Measurements from ENCODE around the gene FCRLA. TPM values are rescaled to one million over a fixed set of nuclear protein-coding genes. Genes with fewer than 3 reads are reported as not detected.
A peak's percentile ranks its signal among the peaks of the same experiment; 100 is the strongest.
"Not testable (repeated sequence)": the region's sequence is repeated elsewhere in the genome, so short reads cannot be mapped to it uniquely, and the experiment has no call there.

FCRLA gene
- total RNA-seq, 4 donors from 2014 or later = not detected

DNA sequence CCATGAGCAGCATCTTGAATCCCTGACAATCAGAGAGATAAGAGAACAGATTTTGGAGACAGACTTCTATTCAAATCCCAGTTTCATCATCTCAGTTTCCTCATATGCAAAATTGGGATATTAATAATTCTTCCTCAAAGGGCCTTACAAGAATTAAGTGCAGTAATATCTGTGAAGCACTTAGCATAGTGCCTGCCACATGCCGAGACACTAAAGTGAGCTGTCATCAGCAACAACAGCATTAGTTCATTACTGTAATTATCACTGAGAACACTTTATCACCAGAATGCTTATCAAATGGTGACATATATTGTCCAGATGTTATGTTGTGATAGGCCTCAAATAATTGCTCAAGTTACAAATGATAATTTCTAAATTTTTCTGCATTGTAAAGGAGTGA lies 13.4 kb downstream of the FCRLA start:
- ATAC-seq = no peak
- Histone ChIP-seq H3K27ac (no peak overlapping the region), H3K4me3 (no peak overlapping the region), H3K9me3 (no peaks in the 10 kb centered on the region), H3K4me1 (peaks cover 0 to 4% (median under 1%) of the 10 kb centered on the region in 3 donors), H3K27me3 (peaks cover 56% of the 10 kb centered on the region), H3K36me3 (no peaks in the 10 kb centered on the region)
- 60 to 100% methylated on average over 1 of the region's 1 CpG for WGBS, 2 donors (ENCODE audit: low coverage in 1 of 2)
- TF ChIP-seq, protein P1, sequence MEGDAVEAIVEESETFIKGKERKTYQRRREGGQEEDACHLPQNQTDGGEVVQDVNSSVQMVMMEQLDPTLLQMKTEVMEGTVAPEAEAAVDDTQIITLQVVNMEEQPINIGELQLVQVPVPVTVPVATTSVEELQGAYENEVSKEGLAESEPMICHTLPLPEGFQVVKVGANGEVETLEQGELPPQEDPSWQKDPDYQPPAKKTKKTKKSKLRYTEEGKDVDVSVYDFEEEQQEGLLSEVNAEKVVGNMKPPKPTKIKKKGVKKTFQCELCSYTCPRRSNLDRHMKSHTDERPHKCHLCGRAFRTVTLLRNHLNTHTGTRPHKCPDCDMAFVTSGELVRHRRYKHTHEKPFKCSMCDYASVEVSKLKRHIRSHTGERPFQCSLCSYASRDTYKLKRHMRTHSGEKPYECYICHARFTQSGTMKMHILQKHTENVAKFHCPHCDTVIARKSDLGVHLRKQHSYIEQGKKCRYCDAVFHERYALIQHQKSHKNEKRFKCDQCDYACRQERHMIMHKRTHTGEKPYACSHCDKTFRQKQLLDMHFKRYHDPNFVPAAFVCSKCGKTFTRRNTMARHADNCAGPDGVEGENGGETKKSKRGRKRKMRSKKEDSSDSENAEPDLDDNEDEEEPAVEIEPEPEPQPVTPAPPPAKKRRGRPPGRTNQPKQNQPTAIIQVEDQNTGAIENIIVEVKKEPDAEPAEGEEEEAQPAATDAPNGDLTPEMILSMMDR (IDR thresholded peaks at IDR 0.05) = no peak
- no peak for TF ChIP-seq POLR2A (IDR thresholded peaks at IDR 0.05)
- no peak for TF ChIP-seq EP300 (IDR thresholded peaks at IDR 0.05)
- TF ChIP-seq POLR2AphosphoS5 (IDR thresholded peaks at IDR 0.05) = no peak

- Histone ChIP-seq H3K27ac (no peak within 1 kb of the TSS), H3K4me3 (no peak within 1 kb of the TSS), H3K27me3 (peaks cover 48% of the 10 kb centered on the region), H3K9me3 (no peaks in the 10 kb centered on the region), H3K4me1 (peaks cover 0 to 11% (median 4%) of the 10 kb centered on the region in 3 donors), H3K36me3 (no peaks in the 10 kb centered on the region)
- no peak for ATAC-seq
- TF ChIP-seq EP300 (IDR thresholded peaks at IDR 0.05) = no peak
- no peak for TF ChIP-seq POLR2AphosphoS5 (IDR thresholded peaks at IDR 0.05)
- TF ChIP-seq, protein P1 (IDR thresholded peaks at IDR 0.05) = no peak
- TF ChIP-seq POLR2A (IDR thresholded peaks at IDR 0.05) = no peak
- WGBS, 2 donors (ENCODE audit: low coverage in 1 of 2) = 45 to 47% methylated on average over 3 of the region's 4 CpGs
These were observed 14.1 kb downstream of the FCRLA start, which contains the start of gene FCRLB for GRCh38 chr1:161720956-161721737. Gene FCRLB (plus strand): TSS chr1:161721544. CDS start chr1:161722673, 1,129 bp downstream.

- Histone ChIP-seq H3K27ac (no peak overlapping the region), H3K4me1 (peaks cover 0 to 14% (median 4%) of the 10 kb centered on the region in 3 donors), H3K36me3 (no peaks in the 10 kb centered on the region), H3K4me3 (no peak overlapping the region), H3K27me3 (peaks cover 46% of the 10 kb centered on the region), H3K9me3 (no peaks in the 10 kb centered on the region)
- WGBS, 2 donors (ENCODE audit: low coverage in 1 of 2) = 42 to 49% methylated on average over 6 to 8 of the region's 8 CpGs
- no peak for ATAC-seq
- TF ChIP-seq, protein P1 (IDR thresholded peaks at IDR 0.05) = no peak
- TF ChIP-seq POLR2A (IDR thresholded peaks at IDR 0.05) (no peak), EP300 (IDR thresholded peaks at IDR 0.05) (no peak), POLR2AphosphoS5 (IDR thresholded peaks at IDR 0.05) (no peak)
These were observed 14.8 kb downstream of the FCRLA start for GRCh38 chr1:161721738-161722343.

DNA sequence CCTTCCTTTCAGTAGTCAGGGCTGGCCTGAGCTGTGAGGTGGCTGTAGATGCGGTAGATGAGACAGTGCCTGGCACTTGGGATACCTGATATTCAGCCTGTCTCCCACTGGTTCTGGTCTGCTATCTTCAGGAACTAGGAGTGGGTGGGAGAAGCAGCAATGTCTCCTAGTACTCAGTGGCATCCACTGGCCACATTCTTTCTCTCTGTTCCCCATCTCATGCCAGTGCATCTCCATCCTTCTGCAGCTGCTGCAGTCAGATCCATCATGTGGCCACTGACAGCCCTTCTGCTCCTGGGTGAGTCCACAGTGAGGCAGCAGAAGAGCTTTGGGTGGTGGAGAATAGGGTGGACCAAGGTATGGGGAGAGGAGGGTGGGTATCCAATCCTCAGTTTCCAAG lies 15.4 kb downstream of the FCRLA start:
- ATAC-seq = no peak
- Histone ChIP-seq H3K4me1 (peaks cover 0 to 17% (median 4%) of the 10 kb centered on the region in 3 donors), H3K4me3 (no peak overlapping the region), H3K9me3 (no peaks in the 10 kb centered on the region), H3K27me3 (peaks cover 45% of the 10 kb centered on the region), H3K27ac (no peak overlapping the region), H3K36me3 (no peaks in the 10 kb centered on the region)
- TF ChIP-seq POLR2AphosphoS5 (IDR thresholded peaks at IDR 0.05) = no peak
- WGBS, 2 donors (ENCODE audit: low coverage in 1 of 2) = 86 to 100% methylated on average over 1 of the region's 1 CpG

DNA sequence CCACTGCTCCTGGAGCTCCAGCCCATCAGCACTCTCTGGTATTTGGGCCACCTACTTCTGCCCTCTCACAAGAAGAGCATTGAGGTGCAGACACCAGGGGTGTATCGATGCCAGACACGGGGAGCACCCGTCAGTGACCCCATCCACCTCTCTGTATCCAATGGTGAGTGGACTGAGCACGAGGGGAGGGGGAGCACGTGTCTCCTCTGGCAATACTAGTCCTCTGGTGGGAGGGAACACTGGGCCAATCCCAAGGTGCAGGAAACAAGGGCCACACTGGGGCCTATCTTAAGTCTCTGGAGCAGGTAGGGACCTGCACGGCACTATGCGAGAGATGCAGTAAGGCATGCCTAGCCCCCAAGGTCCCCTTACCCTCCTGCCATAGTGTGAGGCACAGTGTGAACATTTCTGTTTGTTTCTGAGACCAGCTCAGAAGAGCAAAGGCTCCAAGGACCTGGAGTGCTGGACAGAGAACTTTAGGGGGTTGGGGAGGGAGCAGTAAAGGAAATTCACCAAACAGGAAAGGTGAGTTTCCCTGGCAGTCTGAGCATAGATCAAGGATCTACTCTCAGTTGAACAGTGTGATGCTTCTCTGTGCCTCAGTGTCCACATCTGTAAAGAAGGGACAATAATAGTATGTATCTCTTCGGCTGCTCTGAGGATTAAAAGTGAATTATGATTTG lies 16.6 kb downstream of the FCRLA start:
- H3K27me3 ChIP-seq = peaks cover 36% of the 10 kb centered on the region
- ATAC-seq = no peak
- WGBS, 2 donors (ENCODE audit: low coverage in 1 of 2) = 91% methylated on average over 1 of the region's 8 CpGs; no CpG with 5 or more reads in 1 of the 2 donors
- no peak overlapping the region for H3K27ac ChIP-seq
- H3K4me1 ChIP-seq = peaks cover 0 to 22% (median 4%) of the 10 kb centered on the region in 3 donors
- no peak overlapping the region for H3K4me3 ChIP-seq
- TF ChIP-seq POLR2A (IDR thresholded peaks at IDR 0.05) (no peak), POLR2AphosphoS5 (IDR thresholded peaks at IDR 0.05) (no peak), EP300 (IDR thresholded peaks at IDR 0.05) (no peak)
- TF ChIP-seq, protein P1 (IDR thresholded peaks at IDR 0.05) = no peak
- no peaks in the 10 kb centered on the region for H3K9me3 ChIP-seq
- no peaks in the 10 kb centered on the region for H3K36me3 ChIP-seq

- WGBS, 2 donors (ENCODE audit: low coverage in 1 of 2) = 5 to 58% methylated on average over 8 to 11 of the region's 22 CpGs
- H3K4me3 ChIP-seq = peak overlapping the region; percentile 68 to 87
- not testable (repeated sequence) for H3K36me3 ChIP-seq, ATAC-seq, H3K9me3 ChIP-seq
- peaks cover 25% of the 10 kb centered on the region for H3K27me3 ChIP-seq
- H3K27ac ChIP-seq = peak overlapping the region in 3 of 4 donors; percentile 82 to 85 (median 84)
- H3K4me1 ChIP-seq = peaks cover 0 to 22% (median 4%) of the 10 kb centered on the region in 3 donors
These were observed 18.4 kb downstream of the FCRLA start for GRCh38 chr1:161725258-161725907.

Measured in gastroesophageal sphincter (tissue), 4 donors.